GM19238 (cell line): ENCODE data around the gene CNTN3.

Experiments
- DNase-seq: peaks from one replicate; pipeline ENCODE4 v3.0.0; 2011; ENCODE audit warnings: low spot score; ENCODE audit not compliant: insufficient read length

Gene CNTN3

DNA sequence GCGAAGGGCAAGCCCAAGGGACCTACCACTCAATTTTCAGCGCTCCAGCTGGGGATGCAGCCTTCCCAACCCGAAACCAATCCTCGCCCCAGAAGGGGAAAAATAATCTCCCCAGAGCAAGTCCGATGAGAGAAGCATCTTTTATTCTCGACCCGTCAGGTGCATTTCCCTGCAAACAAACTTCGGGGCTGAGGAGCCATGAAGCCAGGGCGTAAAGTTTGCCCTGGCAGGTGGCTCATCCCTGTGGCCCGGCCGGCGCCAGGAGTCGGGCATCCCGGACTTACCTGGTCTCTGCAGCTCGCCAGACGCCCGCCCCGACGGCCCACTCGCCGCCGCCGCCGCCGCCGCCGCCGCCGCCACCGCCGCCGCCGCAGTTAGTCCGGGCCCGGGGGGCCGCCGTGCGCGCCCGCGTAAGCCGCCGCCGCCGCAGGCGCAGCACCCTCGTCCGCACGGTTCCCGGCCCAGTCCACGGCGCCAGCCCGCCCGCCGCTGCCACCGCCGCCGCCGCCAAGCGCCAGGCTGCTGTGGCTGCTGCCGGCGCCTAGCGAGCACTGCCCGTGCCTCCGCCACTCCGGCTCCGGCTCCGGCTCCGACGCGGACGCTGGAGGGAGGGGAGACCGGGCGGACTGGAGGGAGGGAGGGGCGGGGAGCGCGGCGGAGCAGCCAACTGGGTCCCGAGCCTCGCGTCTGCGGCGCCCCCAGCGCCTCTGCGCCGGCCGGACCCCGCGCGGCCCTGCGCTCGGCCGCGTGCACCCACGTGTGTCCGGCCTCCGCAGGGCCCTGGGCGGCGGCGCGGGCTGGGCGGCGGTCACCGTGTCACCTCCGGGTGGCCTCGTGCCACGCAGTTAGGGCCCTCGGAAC lies at the start of gene CNTN3:
Gene CNTN3, minus strand, starts transcription at position 553 of the 861 bp plus-strand sequence. CDS start 93,547 bp downstream, outside the sequence.
- no peak for DNase-seq

DNA sequence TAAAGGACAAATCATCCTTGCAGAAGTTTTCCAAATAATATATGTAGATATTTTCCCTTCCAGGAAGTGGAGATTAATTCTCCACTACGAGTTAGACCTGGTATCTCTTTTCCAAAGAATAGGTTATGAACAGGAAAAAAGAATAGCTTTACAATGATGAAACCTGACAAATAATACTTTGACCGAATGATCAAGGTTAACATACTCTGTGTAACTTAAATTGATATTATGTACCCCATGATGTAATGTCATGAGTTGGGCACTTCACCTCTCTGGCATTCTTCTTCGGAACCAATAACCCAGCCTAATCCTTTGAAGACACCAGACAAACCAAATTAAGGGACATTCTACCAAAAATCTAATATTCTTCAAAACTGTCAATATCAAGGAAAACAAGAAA lies 48.7 kb upstream of the CNTN3 start:
- DNase-seq = no peak

DNA sequence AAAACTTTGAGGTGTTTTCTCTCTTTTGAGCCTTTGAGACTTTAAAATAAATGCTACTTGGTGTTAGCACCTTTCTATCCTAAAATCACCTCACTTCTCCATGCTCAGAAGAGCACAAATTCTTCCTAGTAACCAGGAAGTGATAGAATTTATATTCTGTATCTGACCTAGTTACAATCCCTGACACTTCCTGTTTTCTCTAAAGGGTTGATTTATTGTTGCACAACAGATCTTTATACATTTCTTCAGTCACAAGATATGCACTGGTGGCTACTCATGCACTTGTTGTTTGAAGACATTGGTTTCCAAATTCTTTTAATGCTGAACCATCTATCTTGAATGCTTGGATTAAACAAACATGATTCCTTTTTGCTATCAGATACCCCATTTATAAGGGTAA lies 47.2 kb upstream of the CNTN3 start:
- no peak for DNase-seq

DNA sequence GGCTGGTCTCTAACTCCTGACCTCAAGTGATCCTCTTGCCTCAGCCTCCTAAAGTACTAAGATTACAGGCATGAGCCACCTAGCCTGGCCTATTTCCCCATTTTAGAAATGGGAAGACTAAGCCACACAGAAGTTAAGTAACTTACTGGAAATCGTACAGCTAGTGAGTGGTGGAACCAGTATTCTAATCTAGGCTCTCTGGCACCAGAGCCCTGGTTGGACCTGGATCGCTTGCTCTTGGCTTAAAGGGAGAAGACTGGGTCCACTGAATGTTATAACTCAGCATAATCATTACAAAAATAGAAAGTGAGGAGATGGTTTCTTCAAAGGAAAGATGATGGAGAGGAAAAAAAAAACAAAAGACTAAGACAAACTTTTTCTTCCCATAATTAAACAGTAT lies 37.4 kb upstream of the CNTN3 start:
- DNase-seq = no peak

DNA sequence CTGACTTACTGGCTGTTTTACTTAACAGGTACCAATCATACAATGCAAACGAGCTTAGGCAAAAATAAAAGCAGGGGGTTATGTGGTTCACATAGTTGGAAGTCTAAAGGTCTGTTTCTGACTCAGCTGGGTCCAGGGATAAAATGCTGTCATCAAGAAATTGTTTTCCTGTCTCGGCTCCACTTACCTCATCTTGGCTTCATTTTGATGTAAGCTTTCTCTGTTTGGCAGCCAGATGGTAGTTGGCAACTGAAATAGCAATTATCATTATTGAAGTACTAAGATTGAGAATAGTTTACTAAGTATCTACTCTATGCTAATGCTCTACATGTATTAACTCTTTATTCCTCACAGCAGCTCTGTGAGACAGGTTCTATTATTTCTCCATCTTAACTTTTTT lies 36.8 kb upstream of the CNTN3 start:
- DNase-seq = no peak

DNA sequence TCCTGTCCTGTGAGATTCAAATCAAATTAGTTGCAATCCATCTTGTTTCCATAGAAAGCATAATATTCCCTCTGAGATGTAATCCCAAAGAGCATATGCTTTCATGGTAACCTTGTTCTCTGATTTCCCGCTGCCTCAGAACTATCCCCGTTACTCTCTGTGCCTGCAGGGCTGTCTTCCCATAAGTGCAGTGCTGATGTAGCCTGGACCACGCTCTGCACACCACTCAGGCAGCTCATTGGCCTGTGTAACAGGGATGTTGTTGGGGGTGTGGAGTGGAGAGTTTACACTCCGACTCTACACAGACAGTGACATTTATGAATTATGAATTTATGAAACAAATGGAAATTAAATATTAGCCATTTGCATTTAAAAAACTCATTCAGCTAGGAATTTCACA lies 33.6 kb upstream of the CNTN3 start:
- DNase-seq = no peak

DNA sequence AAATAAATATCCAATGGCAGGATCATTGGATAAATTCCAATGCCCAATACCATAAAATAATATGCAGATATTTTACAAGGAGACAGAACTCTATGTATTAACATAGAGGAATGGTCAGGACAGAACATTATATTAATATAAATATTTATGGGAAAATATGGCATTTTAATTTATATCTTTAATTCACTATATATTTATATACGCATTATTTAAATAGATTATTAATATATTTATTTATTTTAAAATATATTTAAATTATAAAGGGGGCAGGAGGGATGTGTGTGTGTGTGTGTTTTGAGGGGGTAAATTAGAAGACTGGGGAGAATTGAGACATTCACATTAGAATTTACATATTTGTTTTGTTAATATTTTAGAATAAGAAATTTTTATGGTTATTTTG lies 31.6 kb upstream of the CNTN3 start:
- no peak for DNase-seq

DNA sequence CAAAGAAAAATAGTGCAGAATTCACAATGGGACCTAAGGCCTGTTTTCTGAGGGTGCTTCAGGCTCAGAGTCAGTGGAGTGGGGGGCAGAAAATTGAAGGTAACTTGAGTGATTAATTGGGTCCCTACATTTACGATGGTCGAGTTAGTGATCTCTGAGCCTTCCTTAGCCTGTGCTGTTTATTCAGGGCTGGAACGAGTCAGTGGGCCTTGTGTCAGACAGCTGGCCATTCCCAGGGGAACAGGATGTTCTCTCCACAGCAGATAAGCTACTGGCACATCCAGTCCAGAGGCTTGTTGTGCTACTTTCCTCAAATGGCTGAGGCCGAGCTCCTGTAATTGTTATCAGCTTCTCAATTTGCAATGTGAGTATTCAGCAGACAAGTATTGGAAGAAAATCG lies 29.2 kb upstream of the CNTN3 start:
- no peak for DNase-seq

DNA sequence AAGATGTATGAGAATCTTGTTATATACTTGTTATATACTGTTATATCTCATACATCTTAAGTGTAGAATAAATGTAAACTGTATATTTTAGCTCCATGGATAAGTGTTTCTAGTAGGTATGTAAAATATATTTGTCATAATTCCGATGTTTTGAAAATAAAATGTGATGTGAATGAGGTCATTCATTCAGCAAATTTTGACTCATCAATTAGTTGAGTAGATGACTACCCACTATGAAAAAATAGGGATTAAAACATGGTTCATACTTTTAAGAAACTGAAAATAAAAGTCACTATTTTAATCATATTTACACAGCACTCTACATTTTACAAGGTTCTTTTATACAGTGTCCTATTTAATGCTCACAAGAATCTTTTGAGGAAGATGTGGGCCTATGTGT lies 28.4 kb upstream of the CNTN3 start:
- DNase-seq = no peak

DNA sequence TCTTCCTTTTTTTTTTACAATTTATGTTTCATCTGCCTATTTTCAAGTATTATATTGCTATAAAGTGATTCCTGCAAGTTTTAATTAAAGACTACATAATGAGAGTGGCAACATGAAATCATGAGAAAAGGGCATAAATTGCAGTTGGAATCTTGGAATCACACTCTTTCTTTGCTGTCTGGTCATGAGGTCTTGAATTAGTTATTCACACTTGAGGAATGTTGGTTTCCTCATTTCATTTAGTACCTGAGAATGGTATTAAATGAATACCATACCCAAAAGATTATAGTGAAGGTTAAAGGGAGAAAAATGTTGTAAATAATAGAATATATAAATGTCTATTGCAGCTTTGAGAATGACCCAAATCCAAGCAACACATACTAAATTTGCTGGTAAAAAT lies 25.8 kb upstream of the CNTN3 start:
- DNase-seq = no peak

DNA sequence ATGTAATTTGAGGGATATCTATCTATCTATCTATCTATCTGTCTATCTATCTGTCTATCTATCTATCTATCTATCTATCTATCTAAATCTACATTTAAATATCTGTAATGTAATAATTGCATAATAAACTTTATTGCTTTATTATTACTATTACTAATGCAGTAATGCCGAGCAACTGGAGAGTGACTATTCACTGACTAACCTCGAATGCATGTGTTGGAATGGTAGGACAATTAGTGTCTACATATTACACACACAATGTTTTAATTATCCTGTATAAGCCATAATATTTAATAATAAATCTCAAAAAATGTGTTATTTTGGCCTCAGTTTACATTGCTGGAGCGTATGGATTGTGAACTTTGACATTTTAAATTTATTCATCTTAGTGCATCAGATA lies 25.2 kb upstream of the CNTN3 start:
- no peak for DNase-seq

DNA sequence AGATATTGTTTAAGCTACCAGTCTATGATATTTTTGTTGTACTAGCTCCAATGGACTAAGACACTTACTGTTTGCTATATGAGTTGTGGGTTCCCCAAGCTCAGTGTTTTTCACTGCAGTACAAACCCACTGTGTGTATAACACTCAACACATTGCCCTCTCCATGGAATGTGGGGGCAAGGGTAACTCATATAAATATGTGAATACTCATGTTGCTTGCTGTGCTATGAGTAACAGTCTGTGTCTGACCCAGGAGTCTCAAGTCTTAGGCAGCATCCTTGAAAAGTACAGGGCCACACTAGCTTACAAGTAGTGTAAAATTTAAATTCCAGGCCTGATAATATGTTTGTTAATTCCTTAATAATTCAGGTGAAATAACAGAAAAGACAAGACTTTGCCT lies 22.5 kb upstream of the CNTN3 start:
- DNase-seq = no peak

DNA sequence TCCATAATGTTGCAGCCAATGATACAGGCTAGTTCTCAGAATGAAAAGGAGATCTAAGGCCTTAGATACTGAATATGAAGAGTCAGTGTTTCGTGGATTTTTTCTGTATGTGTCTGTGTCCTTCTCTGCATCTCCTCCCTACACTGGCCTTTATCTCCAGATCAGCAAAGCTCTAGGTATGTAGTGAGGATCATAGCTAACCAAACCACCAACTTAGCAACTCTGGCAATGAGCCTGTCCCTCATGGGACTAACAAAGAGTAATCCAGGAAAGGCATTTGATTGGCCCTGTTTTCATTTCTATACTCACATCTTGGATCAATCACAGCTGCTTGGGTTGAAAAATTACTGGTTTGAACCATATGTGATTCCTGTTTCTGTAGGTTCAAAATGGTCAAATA lies 18.6 kb upstream of the CNTN3 start:
- no peak for DNase-seq

DNA sequence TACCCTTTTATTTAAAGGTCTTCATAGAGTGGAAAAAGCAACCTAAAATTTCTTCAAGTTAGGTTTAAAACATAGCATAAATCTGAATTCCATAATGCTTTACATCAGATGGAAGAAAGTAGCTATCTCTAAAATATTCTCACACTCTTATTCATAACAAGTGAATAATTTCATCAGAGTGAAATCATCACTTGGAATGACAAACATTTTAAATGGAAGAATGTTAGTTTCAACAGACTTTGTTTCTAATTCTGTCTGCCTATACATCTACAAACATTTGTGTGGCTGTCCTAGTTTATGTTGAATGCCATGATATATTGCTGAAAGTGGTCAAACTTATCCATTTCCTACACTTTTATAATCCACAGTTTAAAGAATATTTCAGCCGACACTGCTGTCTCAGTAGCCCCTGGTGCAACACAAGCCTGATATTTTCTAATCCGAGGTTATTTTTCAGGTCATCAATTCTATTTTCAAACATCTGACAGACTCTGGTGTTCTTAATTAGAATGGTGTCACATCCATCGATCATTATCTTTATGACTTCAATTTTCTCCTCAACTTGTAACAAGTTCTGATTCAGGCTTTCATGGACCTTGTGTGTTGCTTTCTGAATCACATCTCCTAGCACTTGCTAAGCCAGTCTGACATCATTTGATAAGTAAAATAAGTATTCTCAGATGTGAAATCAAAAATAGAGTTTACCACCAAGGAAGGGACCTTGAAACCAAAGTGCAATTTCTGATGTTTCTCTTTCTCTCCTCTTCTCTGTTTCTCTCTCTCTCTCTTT lies 17.1 kb upstream of the CNTN3 start:
- no peak for DNase-seq

DNA sequence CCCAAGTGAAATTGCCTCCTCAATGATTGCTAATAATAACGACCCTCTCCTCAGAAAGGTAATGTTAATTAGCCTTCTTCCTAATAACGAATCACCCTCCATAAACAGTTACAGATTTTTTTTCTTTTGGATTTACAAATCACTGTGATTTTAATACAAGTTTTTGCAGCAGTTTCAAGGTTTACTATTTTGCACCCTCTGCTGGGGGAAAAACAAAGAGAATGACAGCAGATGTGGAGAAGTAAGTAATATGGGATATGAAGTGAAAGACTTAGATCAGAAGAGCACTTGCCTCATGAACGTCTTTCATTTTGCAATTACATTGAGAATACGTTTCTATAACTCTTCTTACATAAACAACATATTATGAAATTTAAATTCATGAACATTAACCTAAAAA lies 16.1 kb upstream of the CNTN3 start:
- no peak for DNase-seq

DNA sequence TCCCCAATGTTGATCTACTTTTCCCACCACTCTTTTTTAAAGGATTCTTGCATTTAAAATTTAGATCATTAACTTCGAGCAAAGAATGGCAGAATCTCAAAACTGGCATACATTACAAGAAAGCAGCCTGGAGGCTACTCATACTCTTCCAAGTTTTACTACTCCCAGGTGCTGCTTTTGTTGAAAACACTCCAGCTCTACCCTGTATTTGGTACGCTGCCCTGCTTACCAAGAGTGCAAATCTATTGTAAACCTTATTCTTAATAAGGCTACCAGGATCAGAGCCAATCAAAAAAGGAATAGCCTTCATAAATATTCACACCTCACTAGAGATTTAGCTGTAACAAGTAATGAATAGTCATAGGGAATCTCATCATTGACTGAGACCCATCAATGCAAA lies 11.6 kb upstream of the CNTN3 start:
- DNase-seq = no peak

DNA sequence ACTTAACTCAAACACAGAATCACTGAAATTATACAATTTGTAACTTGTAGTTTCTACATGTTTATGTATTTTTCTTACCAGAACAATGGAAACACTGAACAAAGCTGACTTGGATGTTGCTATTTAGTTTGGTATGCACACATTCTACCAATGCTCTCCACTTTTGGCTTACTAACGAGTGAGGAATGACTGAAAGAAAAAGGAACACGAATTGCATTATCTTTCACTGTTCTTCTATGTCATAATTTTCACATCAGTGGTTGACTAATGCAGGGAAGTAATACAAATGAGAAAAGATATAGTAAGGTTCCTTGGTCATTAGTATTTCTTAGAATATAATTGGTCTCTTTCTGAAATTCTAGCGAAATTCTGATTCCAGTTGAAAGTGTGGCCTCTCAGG lies 9.8 kb upstream of the CNTN3 start:
- no peak for DNase-seq

DNA sequence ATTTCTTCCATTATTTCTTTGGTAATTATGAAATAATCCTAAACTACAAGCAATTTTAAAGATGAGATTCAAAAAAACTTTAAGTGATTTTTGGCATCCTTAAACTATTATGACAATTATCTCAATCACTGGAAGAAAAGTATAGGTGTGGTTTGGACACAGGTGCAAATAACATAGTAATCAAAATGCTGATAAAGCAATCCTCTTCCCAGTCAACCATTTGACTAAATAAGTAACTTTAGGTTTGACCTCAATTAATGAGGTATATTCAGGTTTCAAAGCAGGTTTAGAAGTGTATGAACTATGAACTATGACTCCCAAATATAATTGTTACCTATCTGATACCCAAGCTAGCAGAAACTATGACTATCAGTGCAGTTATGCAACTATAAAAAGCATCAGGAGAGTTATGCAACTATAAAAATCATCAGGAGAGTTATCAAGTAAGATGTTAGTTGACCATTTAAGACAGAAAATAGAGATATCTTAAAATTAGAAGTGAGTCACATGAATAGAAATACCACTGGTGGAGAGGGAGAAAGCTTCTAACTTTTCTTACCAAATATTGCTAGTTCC lies 8.9 kb upstream of the CNTN3 start:
- DNase-seq = no peak

DNA sequence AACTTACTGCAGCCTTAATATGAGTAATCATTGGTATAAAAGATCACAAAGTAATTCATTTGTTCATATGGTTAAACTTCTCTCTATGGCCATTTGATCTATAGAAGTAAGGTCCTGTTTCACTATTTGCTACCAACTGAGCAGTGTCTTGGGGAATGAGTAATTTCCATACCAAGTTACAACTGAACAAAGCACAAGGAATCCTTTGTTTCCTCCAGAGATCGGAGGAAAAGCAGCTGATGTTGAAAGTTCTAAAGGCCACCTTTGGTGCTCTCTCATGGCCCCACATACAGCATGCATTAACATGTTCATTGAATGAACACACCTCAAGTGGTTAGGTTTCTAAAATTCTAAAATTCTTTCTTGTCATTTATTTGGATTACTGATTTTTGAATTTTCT lies 7.1 kb upstream of the CNTN3 start:
- no peak for DNase-seq

DNA sequence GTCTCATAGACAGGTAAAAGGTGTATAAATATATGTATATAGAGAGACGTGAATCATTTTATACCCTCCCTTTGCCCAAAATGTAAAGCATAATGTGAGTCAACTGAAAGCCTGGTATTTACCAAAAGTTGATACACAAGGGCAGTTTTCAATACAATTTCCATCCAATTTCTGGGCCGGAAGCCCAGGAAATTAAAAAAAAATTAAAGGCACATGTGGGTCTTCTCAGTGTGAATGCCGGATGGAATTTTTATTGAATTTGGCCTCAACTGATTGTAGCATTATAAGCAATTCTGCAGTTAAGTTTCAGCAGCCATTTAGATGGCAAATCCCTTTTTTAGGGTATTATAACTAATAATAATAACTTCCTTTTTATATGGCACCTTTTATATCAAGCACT lies 3.3 kb upstream of the CNTN3 start:
- no peak for DNase-seq

DNA sequence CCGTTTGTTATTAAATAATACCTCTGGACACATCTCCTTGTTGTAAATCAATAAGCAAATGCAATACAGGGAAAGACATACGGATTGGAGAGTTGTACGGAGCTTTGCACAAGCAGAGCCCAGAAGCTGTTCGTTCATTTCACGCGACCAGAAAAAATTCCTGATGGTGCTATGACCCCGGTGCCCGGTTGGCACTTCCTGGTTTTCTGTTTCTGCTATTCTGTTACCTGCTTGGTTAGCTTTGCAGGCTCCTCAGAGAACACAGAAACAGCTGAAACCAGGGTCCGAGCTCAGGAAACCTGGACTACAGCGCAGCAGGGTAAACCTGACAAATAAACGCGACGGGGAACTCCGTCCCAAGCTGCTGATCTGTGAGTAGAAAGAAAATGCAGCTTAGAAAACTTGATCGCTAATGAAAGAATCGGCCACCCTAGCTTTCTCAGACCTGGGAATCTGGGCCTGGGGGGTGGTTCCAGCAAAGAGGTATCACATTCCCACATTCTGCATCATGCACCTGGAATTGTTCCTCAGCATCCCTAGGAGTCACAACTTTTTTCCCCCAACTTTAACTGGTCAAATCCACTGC lies 845 bp downstream of the CNTN3 start:
- no peak for DNase-seq

DNA sequence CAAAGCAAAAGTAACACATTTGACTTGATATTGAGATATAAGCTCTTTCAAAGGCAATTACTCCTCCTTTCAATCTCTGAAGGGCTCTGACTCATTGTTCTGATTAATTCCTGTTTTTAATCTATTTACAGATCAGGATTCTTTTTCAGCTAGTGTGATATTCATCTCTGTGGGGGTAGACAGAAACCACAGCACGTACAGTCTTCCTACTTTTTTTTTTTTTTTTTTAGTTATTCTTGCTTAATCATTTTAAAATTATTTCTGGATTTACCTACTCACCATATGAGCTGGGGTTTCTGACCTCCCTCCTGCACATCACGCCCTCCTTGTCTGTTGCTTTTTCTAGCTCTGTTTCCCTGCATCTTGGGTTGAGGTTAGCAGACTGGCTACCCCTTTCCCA lies 1.4 kb downstream of the CNTN3 start:
- DNase-seq = no peak
